ENCODE data around the gene WDR45. TPM values are rescaled to one million over a fixed set of nuclear protein-coding genes. Genes with fewer than 3 reads are reported as not detected.

Gene WDR45
- total and polyA plus RNA-seq, 2 of the 13 experiments (the other 11 are each of a cell fraction or from before 2014, with no cell fraction given) = 16.4 to 65.5 TPM

DNA sequence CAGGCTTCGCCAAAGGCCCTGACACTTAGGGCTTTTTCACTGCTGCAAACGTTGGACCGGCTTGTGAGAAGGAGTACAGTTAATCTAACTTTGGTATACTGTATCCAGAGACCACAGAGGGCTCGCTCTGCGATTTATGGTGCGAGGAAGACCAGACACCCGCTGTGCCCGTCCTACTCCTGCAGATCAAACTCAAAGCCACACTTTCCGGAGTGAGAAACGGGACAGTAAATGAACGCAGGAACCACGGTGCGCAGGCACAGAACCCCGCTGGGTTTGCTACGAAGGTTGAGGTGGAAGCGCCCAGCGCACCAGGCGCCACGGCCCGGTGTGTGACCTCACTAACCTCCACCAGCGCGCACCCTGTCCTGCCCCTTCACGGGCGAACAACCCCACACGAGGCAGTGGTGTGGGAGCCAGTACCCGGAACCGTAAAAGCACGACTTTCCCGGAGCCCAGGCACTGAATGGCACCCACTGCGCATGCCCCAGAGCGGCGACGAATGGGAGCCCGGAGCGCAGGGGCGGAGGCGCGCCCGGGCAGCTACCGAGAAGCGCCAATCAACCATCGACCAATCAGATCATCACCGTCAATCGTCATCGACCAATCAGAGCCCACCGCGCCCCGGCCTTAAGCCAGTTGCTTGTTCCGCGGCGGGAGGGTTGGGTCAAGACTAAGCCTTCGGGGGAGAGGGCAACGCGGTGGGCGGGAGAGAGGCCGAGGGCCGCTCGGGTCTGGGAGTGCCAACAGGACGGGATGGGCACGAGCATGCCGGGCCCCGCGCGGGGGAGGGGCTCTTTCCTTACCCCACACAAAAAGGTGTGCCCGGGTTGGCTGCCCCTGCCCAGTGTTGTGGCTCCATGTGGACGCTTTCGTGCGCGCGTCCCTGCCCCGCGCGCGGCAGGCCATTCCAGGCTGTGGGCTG, 21.3 kb upstream of the WDR45 start (continued):
- TF ChIP-seq, protein P1, sequence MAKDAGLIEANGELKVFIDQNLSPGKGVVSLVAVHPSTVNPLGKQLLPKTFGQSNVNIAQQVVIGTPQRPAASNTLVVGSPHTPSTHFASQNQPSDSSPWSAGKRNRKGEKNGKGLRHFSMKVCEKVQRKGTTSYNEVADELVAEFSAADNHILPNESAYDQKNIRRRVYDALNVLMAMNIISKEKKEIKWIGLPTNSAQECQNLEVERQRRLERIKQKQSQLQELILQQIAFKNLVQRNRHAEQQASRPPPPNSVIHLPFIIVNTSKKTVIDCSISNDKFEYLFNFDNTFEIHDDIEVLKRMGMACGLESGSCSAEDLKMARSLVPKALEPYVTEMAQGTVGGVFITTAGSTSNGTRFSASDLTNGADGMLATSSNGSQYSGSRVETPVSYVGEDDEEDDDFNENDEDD (CRISPR knock-in tag; IDR thresholded peaks at IDR 0.05; ENCODE audit: borderline replicate concordance) = peak; percentile 68
- TF ChIP-seq ADNP (CRISPR knock-in tag; IDR thresholded peaks at IDR 0.05) = no peak
- no peak for TF ChIP-seq ZNF709 (CRISPR knock-in tag; IDR thresholded peaks at IDR 0.05)
- TF ChIP-seq EHMT2 (IDR thresholded peaks at IDR 0.05; ENCODE audit: borderline replicate concordance, low read depth, low read length) = no peak
- TF ChIP-seq KLF12 (CRISPR knock-in tag; IDR thresholded peaks at IDR 0.05; ENCODE audit: borderline replicate concordance) = 0 out of 2 replicates have a peak, but pooled peaks have one; percentile 78
- TF ChIP-seq MTF1 (CRISPR knock-in tag; IDR thresholded peaks at IDR 0.05) = no peak
- TF ChIP-seq SETDB1 (CRISPR knock-in tag; IDR thresholded peaks at IDR 0.05; ENCODE audit: borderline replicate concordance) = no peak
- TF ChIP-seq PHF5A (CRISPR knock-in tag; IDR thresholded peaks at IDR 0.05; ENCODE audit: low read depth, unreplicated experiment) = no peak
- TF ChIP-seq, protein P2, sequence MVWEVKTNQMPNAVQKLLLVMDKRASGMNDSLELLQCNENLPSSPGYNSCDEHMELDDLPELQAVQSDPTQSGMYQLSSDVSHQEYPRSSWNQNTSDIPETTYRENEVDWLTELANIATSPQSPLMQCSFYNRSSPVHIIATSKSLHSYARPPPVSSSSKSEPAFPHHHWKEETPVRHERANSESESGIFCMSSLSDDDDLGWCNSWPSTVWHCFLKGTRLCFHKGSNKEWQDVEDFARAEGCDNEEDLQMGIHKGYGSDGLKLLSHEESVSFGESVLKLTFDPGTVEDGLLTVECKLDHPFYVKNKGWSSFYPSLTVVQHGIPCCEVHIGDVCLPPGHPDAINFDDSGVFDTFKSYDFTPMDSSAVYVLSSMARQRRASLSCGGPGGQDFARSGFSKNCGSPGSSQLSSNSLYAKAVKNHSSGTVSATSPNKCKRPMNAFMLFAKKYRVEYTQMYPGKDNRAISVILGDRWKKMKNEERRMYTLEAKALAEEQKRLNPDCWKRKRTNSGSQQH (CRISPR knock-in tag; IDR thresholded peaks at IDR 0.05; ENCODE audit: low read depth) = peak; percentile 16; the same call in 1 of the 2 replicates
- TF ChIP-seq ZBTB20 (CRISPR knock-in tag; IDR thresholded peaks at IDR 0.05; ENCODE audit: borderline replicate concordance, low read depth) = no peak
- TF ChIP-seq ZBTB8A (CRISPR knock-in tag; IDR thresholded peaks at IDR 0.05; ENCODE audit: borderline replicate concordance, low read depth) = no peak
- no peak for TF ChIP-seq RAD21 (CRISPR knock-in tag; IDR thresholded peaks at IDR 0.05)
- TF ChIP-seq HNRNPH1 (optimal IDR thresholded peaks at IDR 0.05; ENCODE audit: low read depth, low read length) = no peak
- no peak for TF ChIP-seq IRF2 (CRISPR knock-in tag; IDR thresholded peaks at IDR 0.05)
- TF ChIP-seq ZNF788 (CRISPR knock-in tag; IDR thresholded peaks at IDR 0.05; ENCODE audit: borderline replicate concordance) = no peak
- TF ChIP-seq SOX13 (IDR thresholded peaks at IDR 0.05) = no peak
- TF ChIP-seq SOX13 (CRISPR knock-in tag; conservative IDR thresholded peaks at IDR 0.05 in 1 of 2, IDR thresholded peaks at IDR 0.05 in 1 of 2) = no peak
- TF ChIP-seq DNMT3B (CRISPR knock-in tag; conservative IDR thresholded peaks at IDR 0.05) = 0 out of 2 replicates have a peak, but pooled peaks have one; percentile 40
- no peak for TF ChIP-seq SMAD1 (CRISPR knock-in tag; IDR thresholded peaks at IDR 0.05; ENCODE audit: borderline replicate concordance, low read depth)
- TF ChIP-seq, protein P3, sequence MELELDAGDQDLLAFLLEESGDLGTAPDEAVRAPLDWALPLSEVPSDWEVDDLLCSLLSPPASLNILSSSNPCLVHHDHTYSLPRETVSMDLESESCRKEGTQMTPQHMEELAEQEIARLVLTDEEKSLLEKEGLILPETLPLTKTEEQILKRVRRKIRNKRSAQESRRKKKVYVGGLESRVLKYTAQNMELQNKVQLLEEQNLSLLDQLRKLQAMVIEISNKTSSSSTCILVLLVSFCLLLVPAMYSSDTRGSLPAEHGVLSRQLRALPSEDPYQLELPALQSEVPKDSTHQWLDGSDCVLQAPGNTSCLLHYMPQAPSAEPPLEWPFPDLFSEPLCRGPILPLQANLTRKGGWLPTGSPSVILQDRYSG (CRISPR knock-in tag; IDR thresholded peaks at IDR 0.05) = no peak
- TF ChIP-seq ZNF678 (CRISPR knock-in tag; IDR thresholded peaks at IDR 0.05) = no peak
- no peak for TF ChIP-seq MEIS2 (CRISPR knock-in tag; IDR thresholded peaks at IDR 0.05)
- TF ChIP-seq NKX3-1 (CRISPR knock-in tag; IDR thresholded peaks at IDR 0.05) = no peak
- TF ChIP-seq NFE2L2 (IDR thresholded peaks at IDR 0.05; ENCODE audit: low read length) = no peak
- TF ChIP-seq, protein P4, sequence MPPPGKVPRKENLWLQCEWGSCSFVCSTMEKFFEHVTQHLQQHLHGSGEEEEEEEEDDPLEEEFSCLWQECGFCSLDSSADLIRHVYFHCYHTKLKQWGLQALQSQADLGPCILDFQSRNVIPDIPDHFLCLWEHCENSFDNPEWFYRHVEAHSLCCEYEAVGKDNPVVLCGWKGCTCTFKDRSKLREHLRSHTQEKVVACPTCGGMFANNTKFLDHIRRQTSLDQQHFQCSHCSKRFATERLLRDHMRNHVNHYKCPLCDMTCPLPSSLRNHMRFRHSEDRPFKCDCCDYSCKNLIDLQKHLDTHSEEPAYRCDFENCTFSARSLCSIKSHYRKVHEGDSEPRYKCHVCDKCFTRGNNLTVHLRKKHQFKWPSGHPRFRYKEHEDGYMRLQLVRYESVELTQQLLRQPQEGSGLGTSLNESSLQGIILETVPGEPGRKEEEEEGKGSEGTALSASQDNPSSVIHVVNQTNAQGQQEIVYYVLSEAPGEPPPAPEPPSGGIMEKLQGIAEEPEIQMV (CRISPR knock-in tag; IDR thresholded peaks at IDR 0.05; ENCODE audit: low read depth) = no peak
- no peak for TF ChIP-seq MLLT10 (CRISPR knock-in tag; IDR thresholded peaks at IDR 0.05)
